ENCODE measurements around the gene APOB. TPM values are rescaled to one million over a fixed set of nuclear protein-coding genes. Genes with fewer than 3 reads are reported as not detected.

The APOB gene
- total and polyA plus RNA-seq, 2 of the 8 experiments (the other 6 are each of a cell fraction or from before 2014, with no cell fraction given) = 0.15 to 0.61 TPM

- no peak overlapping the region for H3K56ac ChIP-seq (replicated peaks; ENCODE audit: insufficient read length, low read depth, low read length)
- no peak for FAIRE-seq
- H4K91ac ChIP-seq (replicated peaks; ENCODE audit: insufficient read length, low read length) = no peak overlapping the region
These were observed 26.1 kb downstream of the APOB start for GRCh38 chr2:21017748-21018276.

More at GRCh38 chr2:21017748-21018276, 26.1 kb downstream of the APOB start:
- H2BK5ac ChIP-seq (ENCODE audit: low read depth, low read length) = no peak overlapping the region
- H3K9me3 ChIP-seq (ENCODE audit: insufficient read depth in 2 of 2, low read depth in 1 of 2, low read length in 1 of 2) = no peaks in the 10 kb centered on the region
- H2BK120ac ChIP-seq (replicated peaks; ENCODE audit: low read depth, low read length) = no peak overlapping the region
- no peak overlapping the region for H2BK20ac ChIP-seq (ENCODE audit: low read length)
- no peak overlapping the region for H3K4me3 ChIP-seq (ENCODE audit: extremely low read depth in 1 of 4, insufficient read depth in 2 of 4, low read depth in 3 of 4, low read length in 4 of 4)
- DNase-seq (ENCODE audit: low read depth in 1 of 2, low spot score in 2 of 2) = no peak
- H3K23ac ChIP-seq (ENCODE audit: insufficient read length) = no peak overlapping the region
- H4K5ac ChIP-seq (ENCODE audit: insufficient read length, low read depth, low read length) = no peak overlapping the region
- TF ChIP-seq SAP30 (IDR thresholded peaks at IDR 0.05; ENCODE audit: insufficient read depth, insufficient replicate concordance, low read length) (no peak), JUN (IDR thresholded peaks at IDR 0.05; ENCODE audit: low read depth, low read length) (no peak)
- no peaks in the 10 kb centered on the region for H3K23me2 ChIP-seq (ENCODE audit: low read depth, low read length)
- no peak overlapping the region for H3K9ac ChIP-seq (replicated peaks in 1 of 4; ENCODE audit: extremely low read depth in 1 of 4, low read depth in 3 of 4, low read length in 3 of 4)
- H4K8ac ChIP-seq (ENCODE audit: extremely low read depth, insufficient read depth, low read length) = no peak overlapping the region
- no peak overlapping the region for H3K4ac ChIP-seq (replicated peaks; ENCODE audit: insufficient read length, low read depth, low read length)
- H3K14ac ChIP-seq (ENCODE audit: insufficient read length) = no peak overlapping the region
- WGBS, 2 experiments (ENCODE audit: extremely low coverage in 1 of 2, insufficient coverage in 1 of 2, insufficient read length in 1 of 2, insufficient replicate concordance in 2 of 2, low coverage in 1 of 2, low lambda C conversion rate in 2 of 2, missing lambda C conversion rate in 1 of 2) = 94% methylated on average over 4 of the region's 4 CpGs; no CpG with 5 or more reads in 1 of the 2 experiments
- H3K79me1 ChIP-seq (ENCODE audit: low read depth, low read length) = no peaks in the 10 kb centered on the region
- no peaks in the 10 kb centered on the region for H4K20me1 ChIP-seq (replicated peaks in 1 of 2; ENCODE audit: control insufficient read depth in 1 of 2, insufficient read depth in 2 of 2, low read length in 2 of 2)
- no peaks in the 10 kb centered on the region for H3K36me3 ChIP-seq (ENCODE audit: control insufficient read depth in 2 of 4, insufficient read depth in 4 of 4, low read length in 3 of 4)
- no peaks in the 10 kb centered on the region for H3K4me1 ChIP-seq (replicated peaks in 1 of 4; ENCODE audit: control insufficient read depth in 3 of 4, insufficient read depth in 4 of 4, low read length in 3 of 4)
- POLR2A ChIA-PET (ENCODE audit: partially characterized antibody) = no interaction called here
- no peak overlapping the region for H2BK12ac ChIP-seq (ENCODE audit: low read depth, low read length)
- H3K27ac ChIP-seq (ENCODE audit: low read depth, low read length) = no peak overlapping the region
- CTCF ChIA-PET (ENCODE audit: partially characterized antibody) = no interaction called here
- H2AFZ ChIP-seq (ENCODE audit: low read length) = no peak overlapping the region
- no peak overlapping the region for H3K18ac ChIP-seq (ENCODE audit: extremely low read depth, low read length)
- H3K79me2 ChIP-seq (ENCODE audit: control insufficient read depth in 1 of 2, insufficient read depth in 2 of 2, low read length in 2 of 2) = no peaks in the 10 kb centered on the region
- H2BK15ac ChIP-seq (ENCODE audit: low read length) = no peak overlapping the region
- H3K4me2 ChIP-seq (ENCODE audit: insufficient read depth in 1 of 2, low read depth in 2 of 2, low read length in 2 of 2) = no peak overlapping the region
- no peaks in the 10 kb centered on the region for H3K27me3 ChIP-seq (replicated peaks in 1 of 4; ENCODE audit: control insufficient read depth in 3 of 4, extremely low read depth in 1 of 4, insufficient read depth in 3 of 4, low read length in 3 of 4)
- no peak overlapping the region for H2AK5ac ChIP-seq (ENCODE audit: low read depth, low read length)

Data from H1 (cell line).